SK-N-SH treated with all-trans-retinoic acid at 6 μM for 48 hours (cell line): ENCODE results near the gene NPFFR2.

Experiments used
- ATAC-seq: fragments of 200-7000 bp; cut with Tn5 transposase; 3 replicates; pipeline ENCODE4 v1.9.1; 2020; ENCODE audit warnings: mild to moderate bottlenecking, moderate library complexity
- ARNTL ChIP-seq: fragments of 450-650 bp; formaldehyde crosslinking; IDR thresholded peaks from 2 replicates; pipeline ENCODE4 v1.5.0; 2020; ENCODE audit warnings: low read depth, mild to moderate bottlenecking, moderate library complexity, borderline replicate concordance
- BACH2 ChIP-seq: fragments of 250-450 bp; sonication (Bioruptor Pico); IDR thresholded peaks from 2 replicates; pipeline ENCODE4 v1.9.0; 2021; ENCODE audit warnings: mild to moderate bottlenecking, borderline replicate concordance
- CREB5 ChIP-seq: fragments of 250-450 bp; sonication (Bioruptor Pico); IDR thresholded peaks from 2 replicates; pipeline ENCODE4 v1.5.1; 2020; ENCODE audit warnings: low read depth, mild to moderate bottlenecking, moderate library complexity
- CSDC2 ChIP-seq: fragments of 250-450 bp; sonication (Bioruptor Pico); IDR thresholded peaks from 2 replicates; pipeline ENCODE4 v1.5.0; 2020; ENCODE audit warnings: mild to moderate bottlenecking, moderate library complexity
- CSRNP3 ChIP-seq: fragments of 250-450 bp; sonication (Bioruptor Pico); IDR thresholded peaks from 2 replicates; pipeline ENCODE4 v1.5.1; 2021; ENCODE audit warnings: mild to moderate bottlenecking, moderate library complexity
- ESRRG ChIP-seq: fragments of 250-450 bp; sonication (Bioruptor Pico); IDR thresholded peaks from 2 replicates; pipeline ENCODE4 v1.6.1; 2021; ENCODE audit warnings: mild to moderate bottlenecking
- GLIS3 ChIP-seq: fragments of 250-450 bp; sonication (Bioruptor Pico); IDR thresholded peaks from 2 replicates; pipeline ENCODE4 v1.5.0; 2020; ENCODE audit warnings: mild to moderate bottlenecking, moderate library complexity
- ISL1 ChIP-seq: fragments of 250-450 bp; sonication (Bioruptor Pico); IDR thresholded peaks from 2 replicates; pipeline ENCODE4 v2.1.2; 2022; ENCODE audit warnings: mild to moderate bottlenecking, moderate library complexity
- OSR1 ChIP-seq: fragments of 250-450 bp; sonication (Bioruptor Pico); IDR thresholded peaks from 2 replicates; pipeline ENCODE4 v1.8.0; 2022; ENCODE audit warnings: moderate library complexity, mild to moderate bottlenecking, inconsistent platforms
- RARB ChIP-seq: fragments of 250-450 bp; sonication (Bioruptor Pico); IDR thresholded peaks from 2 replicates; pipeline ENCODE4 v1.8.0; 2021; ENCODE audit warnings: mild to moderate bottlenecking, moderate library complexity
- SNAI2 ChIP-seq: fragments of 250-450 bp; sonication (Bioruptor Pico); IDR thresholded peaks from 2 replicates; pipeline ENCODE4 v1.5.0; 2020; ENCODE audit warnings: mild to moderate bottlenecking, moderate library complexity
- TCF4 ChIP-seq: fragments of 250-450 bp; sonication (Bioruptor Pico); IDR thresholded peaks from 2 replicates; pipeline ENCODE4 v1.8.0; 2021; ENCODE audit warnings: mild to moderate bottlenecking, moderate library complexity, borderline replicate concordance
- TOX ChIP-seq: fragments of 250-450 bp; sonication (Bioruptor Pico); IDR thresholded peaks from 2 replicates; pipeline ENCODE4 v1.8.0; 2021; ENCODE audit warnings: mild to moderate bottlenecking, moderate library complexity, borderline replicate concordance
- ZC3H10 ChIP-seq: fragments of 250-450 bp; sonication (Bioruptor Pico); IDR thresholded peaks from 2 replicates; pipeline ENCODE4 v1.5.1; 2021; ENCODE audit warnings: mild to moderate bottlenecking, moderate library complexity
- ZFP3 ChIP-seq: fragments of 250-450 bp; sonication (Bioruptor Pico); IDR thresholded peaks from 2 replicates; pipeline ENCODE4 v1.5.0; 2020; ENCODE audit warnings: mild to moderate bottlenecking, moderate library complexity
- ZFP30 ChIP-seq: fragments of 450-650 bp; formaldehyde crosslinking; IDR thresholded peaks from 2 replicates; pipeline ENCODE4 v1.5.0; 2022; ENCODE audit warnings: mild to moderate bottlenecking, moderate library complexity
- ZNF565 ChIP-seq: fragments of 450-650 bp; formaldehyde crosslinking; conservative IDR thresholded peaks from 2 replicates; pipeline ENCODE4 v1.5.0; 2020; ENCODE audit warnings: low read depth, mild to moderate bottlenecking, moderate library complexity
- ZNF70 ChIP-seq: fragments of 450-650 bp; formaldehyde crosslinking; IDR thresholded peaks from 2 replicates; pipeline ENCODE4 v1.5.0; 2020; ENCODE audit warnings: mild to moderate bottlenecking, moderate library complexity
- ZNF8 ChIP-seq: fragments of 450-650 bp; formaldehyde crosslinking; IDR thresholded peaks from 2 replicates; pipeline ENCODE4 v1.5.0; 2020; ENCODE audit warnings: mild to moderate bottlenecking, moderate library complexity
- TF ChIP-seq, protein P1 (sequence below): fragments of 250-450 bp; sonication (Bioruptor Pico); IDR thresholded peaks from 2 replicates; pipeline ENCODE4 v1.8.0; 2020; ENCODE audit warnings: mild to moderate bottlenecking, moderate library complexity, borderline replicate concordance
- TF ChIP-seq, protein P2 (sequence below): fragments of 250-450 bp; sonication (Bioruptor Pico); IDR thresholded peaks from 2 replicates; pipeline ENCODE4 v1.8.0; 2021; ENCODE audit warnings: low read depth, mild to moderate bottlenecking, moderate library complexity, borderline replicate concordance
- TF ChIP-seq, protein P3 (sequence below): fragments of 250-450 bp; sonication (Bioruptor Pico); IDR thresholded peaks from 2 replicates; pipeline ENCODE4 v1.5.0; 2020; ENCODE audit warnings: mild to moderate bottlenecking, moderate library complexity

Gene NPFFR2

DNA sequence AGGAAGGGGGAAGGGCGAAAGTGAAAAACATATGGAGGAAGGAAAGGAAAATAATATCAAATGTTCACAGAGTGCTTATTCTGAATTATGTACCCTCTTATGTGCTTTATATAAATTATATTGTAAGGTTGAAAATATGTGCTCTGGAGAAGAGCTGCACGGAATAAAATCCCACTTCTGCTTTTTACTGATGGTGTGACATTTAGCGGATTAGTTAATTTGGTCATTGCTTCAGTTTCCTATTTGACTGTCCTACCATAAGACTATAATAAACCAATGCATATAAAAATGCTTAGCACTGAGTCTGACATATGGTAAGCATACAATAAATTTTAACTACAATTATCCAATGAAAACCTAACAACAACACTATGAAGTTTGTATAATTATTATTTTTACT, 86.2 kb downstream of the NPFFR2 start (continued):
- TF ChIP-seq, protein P1, sequence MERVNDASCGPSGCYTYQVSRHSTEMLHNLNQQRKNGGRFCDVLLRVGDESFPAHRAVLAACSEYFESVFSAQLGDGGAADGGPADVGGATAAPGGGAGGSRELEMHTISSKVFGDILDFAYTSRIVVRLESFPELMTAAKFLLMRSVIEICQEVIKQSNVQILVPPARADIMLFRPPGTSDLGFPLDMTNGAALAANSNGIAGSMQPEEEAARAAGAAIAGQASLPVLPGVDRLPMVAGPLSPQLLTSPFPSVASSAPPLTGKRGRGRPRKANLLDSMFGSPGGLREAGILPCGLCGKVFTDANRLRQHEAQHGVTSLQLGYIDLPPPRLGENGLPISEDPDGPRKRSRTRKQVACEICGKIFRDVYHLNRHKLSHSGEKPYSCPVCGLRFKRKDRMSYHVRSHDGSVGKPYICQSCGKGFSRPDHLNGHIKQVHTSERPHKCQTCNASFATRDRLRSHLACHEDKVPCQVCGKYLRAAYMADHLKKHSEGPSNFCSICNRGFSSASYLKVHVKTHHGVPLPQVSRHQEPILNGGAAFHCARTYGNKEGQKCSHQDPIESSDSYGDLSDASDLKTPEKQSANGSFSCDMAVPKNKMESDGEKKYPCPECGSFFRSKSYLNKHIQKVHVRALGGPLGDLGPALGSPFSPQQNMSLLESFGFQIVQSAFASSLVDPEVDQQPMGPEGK (CRISPR knock-in tag), result no peak

DNA sequence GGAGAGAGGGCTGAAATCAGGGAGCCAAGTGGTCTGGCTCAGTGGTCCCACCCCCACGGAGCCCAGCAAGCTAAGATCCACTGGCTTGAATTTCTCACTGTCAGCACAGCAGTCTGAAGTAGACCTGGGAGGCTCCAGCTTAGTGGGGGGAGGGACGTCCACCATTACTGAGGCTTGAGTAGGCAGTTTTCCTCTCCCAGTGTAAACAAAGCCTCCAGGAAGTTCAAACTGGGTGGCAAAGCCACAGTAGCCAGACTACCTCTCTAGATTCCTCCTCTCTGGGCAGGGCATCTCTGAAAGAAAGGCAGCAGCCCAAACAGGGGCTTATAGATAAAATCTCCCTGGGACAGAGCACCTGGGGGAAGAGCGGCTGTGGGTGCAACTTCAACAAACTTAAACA, 88.1 kb downstream of the NPFFR2 start:
- TF ChIP-seq ZNF565 (CRISPR knock-in tag) (no peak), ZFP3 (CRISPR knock-in tag) (no peak), TOX (no peak), ZFP30 (CRISPR knock-in tag) (no peak), CSRNP3 (CRISPR knock-in tag) (no peak), TCF4 (no peak), SNAI2 (no peak), RARB (CRISPR knock-in tag) (no peak)
- ATAC-seq, result no peak

- no peak for ATAC-seq
- no peak for TF ChIP-seq CSRNP3 (CRISPR knock-in tag)
- no peak for TF ChIP-seq ZNF8 (CRISPR knock-in tag)
- TF ChIP-seq CSDC2, result no peak
- TF ChIP-seq ZNF70 (CRISPR knock-in tag), result no peak
- no peak for TF ChIP-seq ARNTL (CRISPR knock-in tag)
- TF ChIP-seq, protein P2, sequence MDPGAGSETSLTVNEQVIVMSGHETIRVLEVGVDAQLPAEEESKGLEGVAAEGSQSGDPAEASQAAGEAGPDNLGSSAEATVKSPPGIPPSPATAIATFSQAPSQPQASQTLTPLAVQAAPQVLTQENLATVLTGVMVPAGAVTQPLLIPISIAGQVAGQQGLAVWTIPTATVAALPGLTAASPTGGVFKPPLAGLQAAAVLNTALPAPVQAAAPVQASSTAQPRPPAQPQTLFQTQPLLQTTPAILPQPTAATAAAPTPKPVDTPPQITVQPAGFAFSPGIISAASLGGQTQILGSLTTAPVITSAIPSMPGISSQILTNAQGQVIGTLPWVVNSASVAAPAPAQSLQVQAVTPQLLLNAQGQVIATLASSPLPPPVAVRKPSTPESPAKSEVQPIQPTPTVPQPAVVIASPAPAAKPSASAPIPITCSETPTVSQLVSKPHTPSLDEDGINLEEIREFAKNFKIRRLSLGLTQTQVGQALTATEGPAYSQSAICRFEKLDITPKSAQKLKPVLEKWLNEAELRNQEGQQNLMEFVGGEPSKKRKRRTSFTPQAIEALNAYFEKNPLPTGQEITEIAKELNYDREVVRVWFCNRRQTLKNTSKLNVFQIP (CRISPR knock-in tag), result no peak
- no peak for TF ChIP-seq ISL1 (CRISPR knock-in tag)
- no peak for TF ChIP-seq RARB (CRISPR knock-in tag)
- TF ChIP-seq SNAI2, result no peak
- TF ChIP-seq CREB5, result no peak
- no peak for TF ChIP-seq ESRRG (CRISPR knock-in tag)
- TF ChIP-seq TCF4, result no peak
- TF ChIP-seq, protein P1 (CRISPR knock-in tag), result no peak
- no peak for TF ChIP-seq ZC3H10 (CRISPR knock-in tag)
- no peak for TF ChIP-seq BACH2
- no peak for TF ChIP-seq ZNF565 (CRISPR knock-in tag)
These were observed 96.9 kb downstream of the NPFFR2 start for GRCh38 chr4:72128741-72129140.

- ATAC-seq, result no peak
- TF ChIP-seq ZNF8 (CRISPR knock-in tag) (no peak), ISL1 (CRISPR knock-in tag) (no peak), TOX (no peak), CSDC2 (no peak), GLIS3 (no peak), ZNF70 (CRISPR knock-in tag) (no peak), OSR1 (CRISPR knock-in tag) (no peak)
- TF ChIP-seq, protein P1 (CRISPR knock-in tag), result no peak
- TF ChIP-seq, protein P3, sequence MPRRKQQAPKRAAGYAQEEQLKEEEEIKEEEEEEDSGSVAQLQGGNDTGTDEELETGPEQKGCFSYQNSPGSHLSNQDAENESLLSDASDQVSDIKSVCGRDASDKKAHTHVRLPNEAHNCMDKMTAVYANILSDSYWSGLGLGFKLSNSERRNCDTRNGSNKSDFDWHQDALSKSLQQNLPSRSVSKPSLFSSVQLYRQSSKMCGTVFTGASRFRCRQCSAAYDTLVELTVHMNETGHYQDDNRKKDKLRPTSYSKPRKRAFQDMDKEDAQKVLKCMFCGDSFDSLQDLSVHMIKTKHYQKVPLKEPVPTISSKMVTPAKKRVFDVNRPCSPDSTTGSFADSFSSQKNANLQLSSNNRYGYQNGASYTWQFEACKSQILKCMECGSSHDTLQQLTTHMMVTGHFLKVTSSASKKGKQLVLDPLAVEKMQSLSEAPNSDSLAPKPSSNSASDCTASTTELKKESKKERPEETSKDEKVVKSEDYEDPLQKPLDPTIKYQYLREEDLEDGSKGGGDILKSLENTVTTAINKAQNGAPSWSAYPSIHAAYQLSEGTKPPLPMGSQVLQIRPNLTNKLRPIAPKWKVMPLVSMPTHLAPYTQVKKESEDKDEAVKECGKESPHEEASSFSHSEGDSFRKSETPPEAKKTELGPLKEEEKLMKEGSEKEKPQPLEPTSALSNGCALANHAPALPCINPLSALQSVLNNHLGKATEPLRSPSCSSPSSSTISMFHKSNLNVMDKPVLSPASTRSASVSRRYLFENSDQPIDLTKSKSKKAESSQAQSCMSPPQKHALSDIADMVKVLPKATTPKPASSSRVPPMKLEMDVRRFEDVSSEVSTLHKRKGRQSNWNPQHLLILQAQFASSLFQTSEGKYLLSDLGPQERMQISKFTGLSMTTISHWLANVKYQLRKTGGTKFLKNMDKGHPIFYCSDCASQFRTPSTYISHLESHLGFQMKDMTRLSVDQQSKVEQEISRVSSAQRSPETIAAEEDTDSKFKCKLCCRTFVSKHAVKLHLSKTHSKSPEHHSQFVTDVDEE (CRISPR knock-in tag), result no peak
These were observed 104.6 kb downstream of the NPFFR2 start for GRCh38 chr4:72136429-72136828.
